Measurements from ENCODE around the gene ABCG8.

The ABCG8 gene

DNA sequence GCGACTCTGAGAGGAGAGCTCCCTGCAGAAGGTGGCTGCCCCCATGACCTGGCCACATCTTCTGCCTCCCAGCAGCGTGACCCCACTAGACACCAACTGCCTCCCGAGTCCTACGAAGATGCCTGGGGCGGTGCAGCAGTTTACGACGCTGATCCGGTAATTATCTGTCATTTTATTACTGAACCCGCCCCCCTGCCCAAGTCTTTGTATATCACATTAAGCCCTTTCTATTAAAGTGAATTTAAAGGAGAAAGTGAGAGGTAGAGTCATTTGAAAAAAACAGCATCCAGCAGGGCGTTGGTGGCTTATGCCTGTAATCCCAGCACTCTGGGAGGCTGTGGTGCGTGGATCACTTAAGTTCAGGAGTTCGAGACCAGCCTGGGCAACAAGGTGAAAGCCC is 33.4 kb downstream of the ABCG8 start:
- TF ChIP-seq POLR2A (IDR thresholded peaks at IDR 0.05; ENCODE audit: low read length) (no peak), GATA1 (IDR thresholded peaks at IDR 0.05; ENCODE audit: low read depth, low read length) (no peak)
- DNase-seq = no peak

DNA sequence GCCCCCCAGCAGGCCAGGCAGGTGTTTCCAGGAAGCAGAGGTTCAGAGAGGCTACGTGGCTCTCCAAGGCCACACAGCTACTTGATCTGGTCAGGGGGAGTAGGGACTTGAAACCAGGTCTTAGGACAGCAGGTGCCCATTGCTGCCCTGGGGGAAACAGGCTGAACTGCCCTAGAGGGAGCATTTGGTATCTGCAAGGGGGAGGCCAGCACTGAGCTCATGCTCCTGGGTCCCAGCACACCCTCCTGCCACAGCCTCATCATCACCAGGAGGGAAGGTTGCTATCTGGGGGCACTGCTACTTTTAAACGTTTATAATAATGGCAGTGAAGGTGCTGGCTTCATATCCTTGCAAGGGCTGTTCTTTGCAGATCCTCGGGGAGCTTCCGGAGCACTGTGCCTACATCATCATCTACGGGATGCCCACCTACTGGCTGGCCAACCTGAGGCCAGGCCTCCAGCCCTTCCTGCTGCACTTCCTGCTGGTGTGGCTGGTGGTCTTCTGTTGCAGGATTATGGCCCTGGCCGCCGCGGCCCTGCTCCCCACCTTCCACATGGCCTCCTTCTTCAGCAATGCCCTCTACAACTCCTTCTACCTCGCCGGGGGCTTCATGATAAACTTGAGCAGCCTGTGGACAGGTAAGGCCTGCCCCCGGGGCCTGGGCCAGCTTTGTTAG is 36.1 kb downstream of the ABCG8 start:
- TF ChIP-seq POLR2A (IDR thresholded peaks at IDR 0.05; ENCODE audit: low read length) = no peak
- no peak for TF ChIP-seq GATA1 (IDR thresholded peaks at IDR 0.05; ENCODE audit: low read depth, low read length)
- DNase-seq = no peak

DNA sequence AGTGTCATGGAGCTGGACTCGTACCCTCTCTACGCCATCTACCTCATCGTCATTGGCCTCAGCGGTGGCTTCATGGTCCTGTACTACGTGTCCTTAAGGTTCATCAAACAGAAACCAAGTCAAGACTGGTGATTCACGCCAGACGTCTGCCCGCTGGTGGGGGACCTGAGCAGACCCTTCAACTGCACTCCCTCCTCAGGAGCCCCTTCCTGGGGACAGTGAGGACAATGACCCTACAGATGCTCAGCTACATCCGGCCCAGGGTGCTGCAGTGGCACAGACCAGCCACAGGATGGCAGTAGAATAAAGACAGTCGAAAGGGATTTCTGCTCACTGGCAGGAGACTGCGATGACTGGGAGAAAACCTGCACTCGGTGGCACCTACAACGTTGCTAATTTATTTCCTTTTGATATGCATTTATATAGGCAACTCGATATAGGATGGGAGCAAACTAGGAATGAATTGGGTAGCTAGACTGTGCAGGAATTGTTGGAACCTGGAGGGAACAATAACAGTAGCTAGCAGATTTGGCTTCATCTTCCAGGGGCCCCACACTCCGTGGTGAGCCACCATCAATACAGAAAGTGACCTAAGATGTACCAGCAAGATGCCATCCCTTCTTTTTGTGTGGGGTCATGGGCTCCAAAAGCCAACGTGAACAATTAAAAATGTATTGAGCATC is 39.2 kb downstream of the ABCG8 start:
- DNase-seq = peak; percentile 66 to 82
- TF ChIP-seq GATA1 (IDR thresholded peaks at IDR 0.05; ENCODE audit: low read depth, low read length) (no peak), POLR2A (IDR thresholded peaks at IDR 0.05; ENCODE audit: low read length) (no peak)

- TF ChIP-seq GATA1 (IDR thresholded peaks at IDR 0.05; ENCODE audit: low read depth, low read length) (no peak), POLR2A (IDR thresholded peaks at IDR 0.05; ENCODE audit: low read length) (no peak)
- no peak for DNase-seq
Observed at GRCh38 chr2:43879261-43879660, 40.5 kb downstream of the ABCG8 start.

- no peak for DNase-seq
Observed at GRCh38 chr2:43880471-43880870, 41.7 kb downstream of the ABCG8 start.

GRCh38 chr2:43880952-43881351 is 42.2 kb downstream of the ABCG8 start:
- DNase-seq = no peak
- TF ChIP-seq POLR2A (IDR thresholded peaks at IDR 0.05; ENCODE audit: low read length) = no peak
- no peak for TF ChIP-seq GATA1 (IDR thresholded peaks at IDR 0.05; ENCODE audit: low read depth, low read length)

More at GRCh38 chr2:43880471-43880870, 41.7 kb downstream of the ABCG8 start:
- TF ChIP-seq GATA1 (IDR thresholded peaks at IDR 0.05; ENCODE audit: low read depth, low read length) (no peak), POLR2A (IDR thresholded peaks at IDR 0.05; ENCODE audit: low read length) (no peak)

- no peak for DNase-seq
- TF ChIP-seq GATA1 (IDR thresholded peaks at IDR 0.05; ENCODE audit: low read depth, low read length) (no peak), POLR2A (IDR thresholded peaks at IDR 0.05; ENCODE audit: low read length) (no peak)
Observed at GRCh38 chr2:43882312-43882711, 43.5 kb downstream of the ABCG8 start.

DNA sequence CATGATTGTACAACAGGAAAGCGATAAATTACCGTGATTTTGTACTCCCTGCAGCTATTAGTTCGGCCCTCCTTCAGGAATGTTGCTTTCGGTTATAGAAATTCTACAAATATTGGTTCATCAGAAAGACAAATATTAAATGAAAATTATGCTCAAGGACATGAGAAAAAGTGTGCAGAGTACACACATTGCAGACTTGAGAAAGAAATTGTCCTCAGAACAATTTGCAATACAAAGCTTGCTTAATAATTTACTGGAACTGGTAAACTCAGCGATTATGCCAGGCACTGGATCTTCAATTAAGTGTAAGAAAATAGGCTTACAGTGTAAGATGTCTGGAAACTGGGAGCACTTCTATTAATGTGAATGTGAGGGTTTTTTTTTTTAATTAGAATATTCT is 45.9 kb downstream of the ABCG8 start:
- no peak for DNase-seq
- no peak for TF ChIP-seq GATA1 (IDR thresholded peaks at IDR 0.05; ENCODE audit: low read depth, low read length)
- TF ChIP-seq POLR2A (IDR thresholded peaks at IDR 0.05; ENCODE audit: low read length) = no peak

DNA sequence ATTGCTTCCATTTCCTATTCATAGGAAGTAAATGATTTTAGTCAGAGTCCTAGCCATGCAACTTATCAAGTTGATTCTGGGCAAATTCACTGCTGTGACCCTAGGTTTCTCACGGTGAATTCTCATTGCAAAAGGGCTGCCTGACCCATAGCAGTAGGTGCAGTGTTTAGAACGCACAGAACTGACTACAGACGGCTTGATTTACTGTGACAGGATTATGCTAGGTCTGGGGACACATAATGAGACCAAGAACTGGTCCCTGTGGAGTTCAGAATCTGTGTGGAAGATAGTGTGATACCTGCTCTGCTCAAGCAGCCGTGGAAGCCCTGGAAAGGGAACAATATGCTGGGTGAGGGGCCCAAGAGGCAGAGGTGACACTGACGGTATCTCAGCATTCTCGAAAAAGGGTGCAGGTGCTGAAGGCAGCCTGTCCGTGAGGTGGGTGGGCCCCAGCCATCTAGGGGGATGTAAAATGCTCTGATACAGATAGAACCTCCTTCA is 46.4 kb downstream of the ABCG8 start:
- no peak for TF ChIP-seq POLR2A (IDR thresholded peaks at IDR 0.05; ENCODE audit: low read length)
- no peak for TF ChIP-seq GATA1 (IDR thresholded peaks at IDR 0.05; ENCODE audit: low read depth, low read length)
- DNase-seq = no peak

GRCh38 chr2:43887176-43887575 is 48.4 kb downstream of the ABCG8 start:
- DNase-seq = no peak

GRCh38 chr2:43889416-43889815 is 50.6 kb downstream of the ABCG8 start:
- TF ChIP-seq GATA1 (IDR thresholded peaks at IDR 0.05; ENCODE audit: low read depth, low read length) (no peak), POLR2A (IDR thresholded peaks at IDR 0.05; ENCODE audit: low read length) (no peak)
- no peak for DNase-seq

More at GRCh38 chr2:43887176-43887575, 48.4 kb downstream of the ABCG8 start:
- TF ChIP-seq POLR2A (IDR thresholded peaks at IDR 0.05; ENCODE audit: low read length) (no peak), GATA1 (IDR thresholded peaks at IDR 0.05; ENCODE audit: low read depth, low read length) (no peak)

GRCh38 chr2:43890855-43891254 is 52.1 kb downstream of the ABCG8 start:
- TF ChIP-seq POLR2A (IDR thresholded peaks at IDR 0.05; ENCODE audit: low read length) (no peak), GATA1 (IDR thresholded peaks at IDR 0.05; ENCODE audit: low read depth, low read length) (no peak)
- DNase-seq = no peak

DNA sequence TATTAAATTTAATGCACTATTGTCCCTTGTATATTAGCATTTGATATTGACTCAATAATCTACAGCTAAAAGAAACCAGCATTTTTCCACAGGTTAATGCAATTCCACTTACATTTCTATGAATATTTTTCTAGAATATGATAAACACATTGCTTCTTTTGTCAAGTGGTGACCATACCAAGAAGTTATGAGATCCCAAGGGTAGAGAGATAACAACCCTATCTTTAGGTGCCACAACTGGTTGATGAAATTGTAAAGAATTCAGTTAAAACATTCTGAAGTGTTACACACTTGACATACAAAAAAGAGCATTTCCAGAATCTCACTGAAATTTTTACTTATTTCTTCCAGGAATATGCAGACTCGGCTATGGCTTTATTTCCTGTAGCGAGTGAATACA is 56.0 kb downstream of the ABCG8 start:
- TF ChIP-seq GATA1 (IDR thresholded peaks at IDR 0.05; ENCODE audit: low read depth, low read length) = no peak
- TF ChIP-seq POLR2A (IDR thresholded peaks at IDR 0.05; ENCODE audit: low read length) = no peak
- peak; percentile 80 to 89 for DNase-seq

DNA sequence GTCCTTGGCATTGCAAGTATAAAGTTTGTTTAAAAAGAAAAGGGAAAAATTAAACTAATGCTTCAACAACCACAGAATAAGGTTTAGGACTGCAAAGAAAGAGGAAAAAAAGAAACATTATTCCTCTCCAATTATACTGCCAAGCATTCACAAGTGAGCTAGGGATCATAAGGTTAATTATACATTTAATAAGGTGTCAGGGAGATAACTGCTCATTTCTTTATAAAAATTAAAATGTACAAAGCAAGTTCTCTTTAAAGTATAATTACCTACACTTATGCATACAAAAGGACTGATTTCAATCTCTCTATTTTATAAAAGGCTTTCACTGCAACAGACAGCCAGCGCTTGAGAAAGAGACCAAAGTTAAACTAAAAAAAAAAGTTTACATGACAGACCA is 58.1 kb downstream of the ABCG8 start:
- no peak for DNase-seq
- TF ChIP-seq GATA1 (IDR thresholded peaks at IDR 0.05; ENCODE audit: low read depth, low read length) (no peak), POLR2A (IDR thresholded peaks at IDR 0.05; ENCODE audit: low read length) (no peak)

GRCh38 chr2:43897492-43897891 is 58.7 kb downstream of the ABCG8 start:
- peak; percentile 48 to 60 for DNase-seq
- no peak for TF ChIP-seq GATA1 (IDR thresholded peaks at IDR 0.05; ENCODE audit: low read depth, low read length)
- no peak for TF ChIP-seq POLR2A (IDR thresholded peaks at IDR 0.05; ENCODE audit: low read length)

Data from erythroblast (primary cell).